Stimulated activated naive B cell treated with anti-CD40 and anti-IgM and Interleukin-4, amounts not matched to agents 10 μg/mL and 1 μg/mL and 100 μg/mL, for 72 hours (primary cell): ENCODE data around the gene LTK.
A peak's percentile ranks its signal among the peaks of the same experiment; 100 is the strongest.

Experiments
- ATAC-seq, 2 donors: fragments of 150-1000 bp; cut with Tn5 transposase; replicated peaks; 2 replicates each; pipeline ENCODE4 v1.10.0; 2021; ENCODE audit warnings: moderate library complexity in 1 of 2
- DNase-seq: peaks from one replicate; pipeline ENCODE4 v3.0.0; 2021
- H3K27ac Mint-ChIP-seq: one replicate; pipeline ENCODE4 v1.8.0; 2022; ENCODE audit warnings: mild to moderate bottlenecking, mixed read lengths
- H3K27me3 Mint-ChIP-seq, 2 donors: one replicate each; pipeline ENCODE4 v1.8.0; 2022; ENCODE audit warnings: mixed read lengths in 2 of 2
- H3K36me3 Mint-ChIP-seq, 2 donors: one replicate each; pipeline ENCODE4 v1.8.0; 2022; ENCODE audit warnings: mixed read lengths in 2 of 2, mild to moderate bottlenecking in 1 of 2
- H3K4me1 Mint-ChIP-seq, 2 donors: one replicate each; pipeline ENCODE4 v1.8.0; 2022; ENCODE audit warnings: mixed read lengths in 2 of 2, mild to moderate bottlenecking in 1 of 2
- H3K4me3 Mint-ChIP-seq, 2 donors: one replicate each; pipeline ENCODE4 v1.8.0; 2022; ENCODE audit warnings: mild to moderate bottlenecking in 2 of 2, mixed read lengths in 2 of 2, moderate library complexity in 1 of 2
- H3K9me3 Mint-ChIP-seq, 2 donors: one replicate each; pipeline ENCODE4 v1.8.0; 2022; ENCODE audit warnings: mixed read lengths in 2 of 2, mild to moderate bottlenecking in 1 of 2

Gene LTK

GRCh38 chr15:41511899-41512369 is 1.7 kb downstream of the LTK start:
- Mint-ChIP-seq H3K27ac (no peak overlapping the region), H3K4me1 (peaks cover 20 to 24% of the 10 kb centered on the region in 2 donors), H3K4me3 (peak overlapping the region; percentile 86), H3K27me3 (peaks cover 11 to 33% of the 10 kb centered on the region in 2 donors), H3K9me3 (no peaks in the 10 kb centered on the region), H3K36me3 (peaks cover 7 to 12% of the 10 kb centered on the region in 2 donors)
- ATAC-seq = no peak
- DNase-seq = no peak

- DNase-seq (no peak), ATAC-seq (no peak)
- H3K4me1 Mint-ChIP-seq = peaks cover 20 to 24% of the 10 kb centered on the region in 2 donors
- peaks cover 2 to 7% of the 10 kb centered on the region in 2 donors for H3K36me3 Mint-ChIP-seq
- H3K4me3 Mint-ChIP-seq = peak overlapping the region in 1 of 2 donors; percentile 86
- H3K27ac Mint-ChIP-seq = no peak overlapping the region
- H3K9me3 Mint-ChIP-seq = no peaks in the 10 kb centered on the region
- H3K27me3 Mint-ChIP-seq = peaks cover 11 to 38% of the 10 kb centered on the region in 2 donors
These were observed 2.2 kb downstream of the LTK start for GRCh38 chr15:41511331-41511898.

GRCh38 chr15:41510728-41511127 is 2.9 kb downstream of the LTK start:
- Mint-ChIP-seq H3K36me3 (peaks cover 0 to under 1% of the 10 kb centered on the region in 2 donors), H3K27me3 (peaks cover 11 to 38% of the 10 kb centered on the region in 2 donors)
- ATAC-seq = no peak

DNA sequence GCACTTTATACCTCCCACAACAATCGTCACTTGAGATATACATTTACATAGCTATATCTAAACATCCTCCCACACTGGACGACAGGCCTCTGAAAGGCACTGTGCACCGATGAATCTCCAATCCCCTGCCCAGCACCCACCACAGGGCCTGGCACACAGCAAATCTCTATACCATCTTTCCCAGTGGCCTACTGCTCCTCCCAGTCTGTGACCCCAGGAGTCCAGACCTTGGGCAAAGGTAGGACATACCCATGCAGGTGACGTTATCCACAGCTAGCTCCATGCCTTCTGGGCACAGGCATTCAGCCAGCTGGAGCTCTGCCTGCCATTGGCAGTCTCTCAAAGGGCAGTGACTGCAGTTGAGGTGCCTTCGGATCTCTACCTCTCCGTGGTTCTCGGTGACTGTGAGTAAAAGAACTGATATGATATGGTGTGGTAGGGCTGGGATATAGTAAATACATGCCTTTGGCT is 5.8 kb downstream of the LTK start:
- Mint-ChIP-seq H3K36me3 (no peaks in the 10 kb centered on the region), H3K4me3 (no peak overlapping the region), H3K27me3 (peaks cover 18 to 42% of the 10 kb centered on the region in 2 donors), H3K9me3 (no peaks in the 10 kb centered on the region), H3K4me1 (peaks cover 16 to 19% of the 10 kb centered on the region in 2 donors), H3K27ac (no peak overlapping the region)
- ATAC-seq (no peak), DNase-seq (no peak)

More at GRCh38 chr15:41510728-41511127, 2.9 kb downstream of the LTK start:
- Mint-ChIP-seq H3K4me1 (peaks cover 20 to 24% of the 10 kb centered on the region in 2 donors), H3K4me3 (no peak overlapping the region), H3K27ac (no peak overlapping the region), H3K9me3 (no peaks in the 10 kb centered on the region)
- DNase-seq = no peak

DNA sequence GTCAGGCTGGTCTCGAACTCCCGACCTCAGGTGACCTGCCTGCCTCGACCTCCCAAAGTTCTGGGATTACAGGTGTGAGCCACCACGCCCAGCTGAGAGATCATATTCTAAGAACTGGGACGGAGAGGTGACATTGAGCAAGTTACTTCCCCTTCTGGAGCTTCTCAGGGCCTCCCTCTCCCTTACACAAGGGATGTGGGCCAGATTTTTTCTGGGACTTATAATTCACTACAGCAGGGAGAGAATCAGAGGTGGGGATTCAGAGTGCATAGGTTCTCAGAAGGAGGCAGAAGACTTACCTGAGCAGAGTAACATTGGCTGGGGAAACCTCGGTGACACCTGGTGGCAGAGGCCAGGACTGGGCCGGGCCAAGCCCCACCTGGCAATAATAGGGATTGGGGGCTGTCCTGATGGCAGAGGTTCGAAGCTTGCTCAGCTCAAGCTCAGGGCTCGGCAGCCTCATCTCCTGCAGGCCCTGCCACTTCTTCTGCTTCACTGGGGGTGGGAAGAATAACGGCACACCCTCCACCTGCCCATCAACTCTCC is 6.8 kb downstream of the LTK start:
- Mint-ChIP-seq H3K4me3 (no peak overlapping the region), H3K36me3 (no peaks in the 10 kb centered on the region), H3K27ac (no peak overlapping the region), H3K9me3 (no peaks in the 10 kb centered on the region), H3K27me3 (peaks cover 17 to 42% of the 10 kb centered on the region in 2 donors), H3K4me1 (peaks cover 13 to 19% of the 10 kb centered on the region in 2 donors)
- DNase-seq (no peak), ATAC-seq (peak; percentile 34 to 39)

DNA sequence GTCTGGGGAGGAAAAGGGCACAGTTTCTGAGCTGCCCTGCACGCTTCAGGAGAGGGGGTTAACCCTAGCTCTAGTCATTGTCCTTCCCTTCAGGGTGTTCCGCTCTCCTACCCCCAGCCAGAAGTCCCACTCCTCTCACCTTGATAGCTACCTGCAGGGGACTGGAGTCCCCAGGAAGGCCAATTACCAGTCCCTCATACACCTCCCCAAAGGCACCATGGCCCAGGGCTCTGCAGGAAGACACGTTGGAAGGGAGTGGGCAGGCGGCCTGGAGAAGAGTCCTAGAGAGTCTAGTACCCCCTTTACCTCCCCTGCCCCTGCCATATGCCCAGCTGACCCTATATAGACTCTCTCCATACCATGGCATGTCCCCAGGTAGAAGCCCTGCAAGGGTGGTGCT is 7.9 kb downstream of the LTK start:
- no peak overlapping the region for H3K4me3 Mint-ChIP-seq
- H3K36me3 Mint-ChIP-seq = no peaks in the 10 kb centered on the region
- H3K9me3 Mint-ChIP-seq = no peaks in the 10 kb centered on the region
- peaks cover 22 to 52% of the 10 kb centered on the region in 2 donors for H3K27me3 Mint-ChIP-seq
- H3K4me1 Mint-ChIP-seq = peaks cover 17 to 29% of the 10 kb centered on the region in 2 donors
- DNase-seq (no peak), ATAC-seq (no peak)
- no peak overlapping the region for H3K27ac Mint-ChIP-seq

- no peaks in the 10 kb centered on the region for H3K9me3 Mint-ChIP-seq
- no peak overlapping the region for H3K4me3 Mint-ChIP-seq
- H3K27ac Mint-ChIP-seq = peak overlapping the region; percentile 37
- H3K27me3 Mint-ChIP-seq = peaks cover 22 to 48% of the 10 kb centered on the region in 2 donors
- no peaks in the 10 kb centered on the region for H3K36me3 Mint-ChIP-seq
- ATAC-seq (no peak), DNase-seq (no peak)
- peaks cover 17 to 31% of the 10 kb centered on the region in 2 donors for H3K4me1 Mint-ChIP-seq
These were observed 8.7 kb downstream of the LTK start for GRCh38 chr15:41504751-41505492.

DNA sequence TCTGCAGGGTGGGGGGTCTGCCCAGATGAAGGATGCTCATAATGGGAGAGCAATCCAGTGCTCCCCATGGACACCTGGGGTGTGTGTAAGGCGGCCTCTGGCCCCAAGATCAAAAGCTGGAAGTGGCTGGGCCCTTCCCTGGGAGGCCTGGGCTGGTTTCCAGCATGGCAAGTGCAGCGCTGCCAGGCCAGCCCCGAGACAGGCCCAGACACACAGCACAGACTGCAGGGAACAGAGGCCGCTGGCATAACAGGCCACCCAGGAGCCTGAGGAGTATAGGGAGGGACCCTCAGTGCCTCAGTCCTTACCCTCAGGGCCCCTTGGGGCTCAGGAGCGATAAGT is 10.0 kb downstream of the LTK start:
- no peak overlapping the region for H3K27ac Mint-ChIP-seq
- no peaks in the 10 kb centered on the region for H3K9me3 Mint-ChIP-seq
- peaks cover 35 to 60% of the 10 kb centered on the region in 2 donors for H3K27me3 Mint-ChIP-seq
- DNase-seq (no peak), ATAC-seq (no peak)
- no peaks in the 10 kb centered on the region for H3K36me3 Mint-ChIP-seq
- H3K4me3 Mint-ChIP-seq = peak overlapping the region; percentile 27 to 36
- H3K4me1 Mint-ChIP-seq = peaks cover 27 to 44% of the 10 kb centered on the region in 2 donors

GRCh38 chr15:41502795-41503668 is 10.6 kb downstream of the LTK start:
- no peaks in the 10 kb centered on the region for H3K36me3 Mint-ChIP-seq
- H3K4me3 Mint-ChIP-seq = peak overlapping the region; percentile 72 to 73
- no peak overlapping the region for H3K27ac Mint-ChIP-seq
- peaks cover 30 to 47% of the 10 kb centered on the region in 2 donors for H3K4me1 Mint-ChIP-seq
- H3K27me3 Mint-ChIP-seq = peaks cover 40 to 66% of the 10 kb centered on the region in 2 donors
- DNase-seq = no peak
- peak in 1 of 2 donors; percentile 2 for ATAC-seq
- no peaks in the 10 kb centered on the region for H3K9me3 Mint-ChIP-seq

DNA sequence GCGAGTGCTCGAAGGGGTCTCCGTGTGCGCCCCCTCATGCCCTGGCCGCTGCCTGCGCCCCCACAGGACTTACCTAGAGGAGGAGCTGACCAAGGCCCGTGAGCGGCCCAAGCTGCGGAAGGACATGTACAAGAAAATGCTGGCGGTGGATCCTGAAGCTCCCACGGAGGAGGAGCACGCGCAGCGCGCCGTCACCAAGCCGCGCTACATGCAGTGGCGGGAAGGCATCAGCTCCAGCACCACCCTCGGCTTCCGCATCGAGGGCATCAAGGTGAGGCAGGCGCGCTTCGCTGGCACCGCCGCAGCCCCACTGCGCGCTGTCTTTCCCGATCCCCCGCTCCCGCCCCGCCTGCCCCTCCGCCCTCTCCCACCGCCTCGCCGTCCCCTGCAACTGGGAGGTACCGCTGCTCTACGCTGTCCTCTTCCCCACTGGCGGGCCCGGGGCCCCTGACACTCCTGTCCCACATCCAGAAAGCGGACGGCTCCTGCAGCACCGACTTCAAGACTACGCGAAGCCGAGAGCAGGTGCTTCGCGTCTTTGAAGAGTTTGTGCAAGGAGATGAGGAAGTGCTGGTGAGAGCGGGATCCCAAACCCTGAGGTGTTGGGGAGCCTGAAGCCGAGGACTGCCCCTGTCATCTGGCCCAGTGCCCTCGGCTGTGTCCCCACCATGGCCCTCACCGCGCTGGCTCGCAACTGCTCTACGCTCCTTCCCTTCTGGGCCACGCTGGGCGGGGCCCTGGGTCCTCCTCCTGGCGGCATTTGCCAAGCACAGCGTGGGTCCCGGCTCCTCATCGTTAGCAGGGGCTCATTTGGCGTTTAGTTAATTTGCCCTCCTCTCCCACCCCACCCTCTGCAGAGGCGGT is 11.5 kb downstream of the LTK start:
- Mint-ChIP-seq H3K36me3 (no peaks in the 10 kb centered on the region), H3K9me3 (no peaks in the 10 kb centered on the region), H3K4me3 (peak overlapping the region; percentile 72 to 73), H3K27me3 (peaks cover 44 to 70% of the 10 kb centered on the region in 2 donors), H3K27ac (peak overlapping the region; percentile 25), H3K4me1 (peaks cover 30 to 47% of the 10 kb centered on the region in 2 donors)
- DNase-seq (no peak), ATAC-seq (peak; percentile 29 to 30)

DNA sequence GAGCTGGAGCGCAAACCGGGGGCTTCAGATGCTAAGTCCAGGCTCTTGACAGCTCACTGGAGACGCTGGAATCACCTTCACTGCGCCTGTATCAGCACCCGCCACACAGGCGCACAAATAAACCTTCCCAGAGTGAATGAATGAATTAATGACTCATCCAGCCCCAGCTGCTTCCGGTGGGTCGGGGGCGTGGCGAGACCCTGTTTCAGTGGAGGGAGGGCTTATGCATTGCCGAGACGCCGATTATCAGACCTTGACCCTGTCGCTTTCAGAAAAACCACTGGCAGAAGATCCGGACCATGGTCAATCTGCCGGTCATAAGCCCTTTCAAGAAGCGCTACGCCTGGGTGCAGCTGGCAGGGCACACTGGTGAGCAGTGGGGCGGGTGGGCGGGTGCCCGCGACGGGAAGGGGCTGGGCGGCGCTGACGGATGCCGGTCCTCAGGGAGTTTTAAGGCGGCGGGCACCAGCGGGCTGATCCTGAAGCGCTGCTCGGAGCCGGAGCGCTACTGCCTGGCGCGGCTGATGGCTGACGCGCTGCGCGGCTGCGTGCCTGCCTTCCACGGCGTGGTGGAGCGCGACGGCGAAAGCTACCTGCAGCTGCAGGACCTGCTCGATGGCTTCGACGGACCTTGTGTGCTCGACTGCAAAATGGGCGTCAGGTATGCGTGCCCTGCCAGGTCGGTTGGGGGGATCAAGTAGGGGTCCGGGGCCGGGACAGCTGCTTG is 12.3 kb downstream of the LTK start:
- Mint-ChIP-seq H3K27me3 (peaks cover 52 to 71% of the 10 kb centered on the region in 2 donors), H3K4me3 (peak overlapping the region; percentile 67 to 73), H3K27ac (peak overlapping the region; percentile 71), H3K4me1 (peaks cover 30 to 47% of the 10 kb centered on the region in 2 donors), H3K9me3 (no peaks in the 10 kb centered on the region), H3K36me3 (no peaks in the 10 kb centered on the region)
- peak; percentile 61 to 68 for ATAC-seq
- no peak for DNase-seq

DNA sequence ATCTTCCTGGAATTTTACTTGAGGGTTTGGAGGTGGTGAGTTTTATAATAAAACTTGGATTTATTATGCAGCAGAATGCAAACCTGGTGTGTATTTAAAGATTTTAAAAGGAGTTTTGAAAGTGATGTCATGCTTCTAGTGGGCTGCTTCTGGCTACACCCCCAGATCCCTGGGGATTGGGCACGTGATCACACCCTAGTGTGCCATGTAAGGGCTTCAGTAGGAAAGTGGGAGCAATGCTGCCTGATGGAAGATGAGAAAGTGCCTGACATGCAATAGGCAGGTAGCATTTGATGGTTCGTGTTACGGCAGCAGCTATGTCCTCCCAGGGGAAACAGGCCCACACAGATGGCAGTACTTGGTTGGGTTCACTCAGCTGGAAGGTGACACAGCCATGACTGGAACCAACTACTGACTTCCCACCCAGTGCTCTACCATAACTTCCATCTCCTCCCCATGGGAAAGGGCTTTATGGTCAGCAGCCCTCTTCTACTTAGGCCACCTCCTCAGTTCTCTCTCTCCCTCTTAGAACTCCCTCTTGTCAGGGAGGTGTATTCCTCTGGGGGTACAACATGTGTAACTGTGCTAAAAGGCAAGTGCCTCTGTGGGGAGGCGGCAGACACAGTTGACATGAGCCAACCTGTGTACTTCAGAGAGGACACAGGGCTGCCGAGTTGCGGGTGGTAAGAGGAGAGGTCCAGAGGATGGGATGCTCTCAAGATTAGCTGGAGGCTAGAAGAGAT is 14.3 kb downstream of the LTK start:
- ATAC-seq = peak; percentile 50 to 54
- no peak for DNase-seq
- peak overlapping the region; percentile 51 for H3K27ac Mint-ChIP-seq
- H3K9me3 Mint-ChIP-seq = no peaks in the 10 kb centered on the region
- H3K4me3 Mint-ChIP-seq = no peak overlapping the region
- no peaks in the 10 kb centered on the region for H3K36me3 Mint-ChIP-seq
- peaks cover 55 to 80% of the 10 kb centered on the region in 2 donors for H3K27me3 Mint-ChIP-seq
- H3K4me1 Mint-ChIP-seq = peaks cover 33 to 57% of the 10 kb centered on the region in 2 donors
